WTC11 (cell line): ENCODE data around the gene MYO5B. TPM values are rescaled to one million over a fixed set of nuclear protein-coding genes. Genes with fewer than 3 reads are reported as not detected.

Experiments used
- ATAC-seq: fragments of 200-7000 bp; cut with Tn5 transposase; 2 replicates; pipeline ENCODE4 v1.10.0; 2021; ENCODE audit warnings: mild to moderate bottlenecking, moderate library complexity
- CTCF ChIA-PET: fragments of 300-600 bp; sonication (Branson Sonifier 250); formaldehyde crosslinking; loops from one replicate; lab custom pipeline; 2021; ENCODE audit warnings: antibody characterized with exemption; lab: Charles Lee
- POLR2A ChIA-PET: fragments of 350-600 bp; sonication (Branson Sonifier 250); formaldehyde crosslinking; loops from one replicate; lab custom pipeline; 2021; ENCODE audit warnings: antibody characterized with exemption; lab: Charles Lee
- DNase-seq: peaks from one replicate; pipeline ENCODE4 v3.0.0; 2021; ENCODE audit warnings: low spot score
- H3K27ac Mint-ChIP-seq: 2 replicates; pipeline ENCODE4 v1.8.0; 2021; ENCODE audit warnings: mixed read lengths
- H3K27me3 Mint-ChIP-seq: 2 replicates; pipeline ENCODE4 v1.8.0; 2021; ENCODE audit warnings: low read depth, mild to moderate bottlenecking, moderate library complexity, mixed read lengths
- H3K36me3 Mint-ChIP-seq: 2 replicates; pipeline ENCODE4 v1.8.0; 2021; ENCODE audit warnings: mixed read lengths
- H3K4me1 Mint-ChIP-seq: 2 replicates; pipeline ENCODE4 v1.8.0; 2022; ENCODE audit warnings: mixed read lengths
- H3K4me3 Mint-ChIP-seq: 2 replicates; pipeline ENCODE4 v1.8.0; 2021; ENCODE audit warnings: mild to moderate bottlenecking, moderate library complexity, mixed read lengths
- H3K9me3 Mint-ChIP-seq: 2 replicates; pipeline ENCODE4 v1.8.0; 2021; ENCODE audit warnings: mixed read lengths
- ATF2 ChIP-seq: sonication (generic); formaldehyde crosslinking; IDR thresholded peaks from 2 replicates; pipeline ENCODE4 v1.8.1; 2022; ENCODE audit warnings: low read depth, missing genetic modification reagents, borderline replicate concordance
- CREM ChIP-seq: sonication (generic); formaldehyde crosslinking; IDR thresholded peaks from 2 replicates; pipeline ENCODE4 v1.8.1; 2022; ENCODE audit warnings: mild to moderate bottlenecking, missing genetic modification reagents, moderate library complexity
- ERG ChIP-seq: fragments of 250-450 bp; sonication (Bioruptor Pico); IDR thresholded peaks from 2 replicates; pipeline ENCODE4 v1.8.0; 2021; ENCODE audit warnings: mild to moderate bottlenecking
- FOXP1 ChIP-seq: sonication (generic); formaldehyde crosslinking; IDR thresholded peaks from 2 replicates; pipeline ENCODE4 v1.8.0; 2022; ENCODE audit warnings: missing genetic modification reagents, mild to moderate bottlenecking, moderate library complexity, borderline replicate concordance
- FOXP4 ChIP-seq: sonication (generic); formaldehyde crosslinking; IDR thresholded peaks from 2 replicates; pipeline ENCODE4 v1.8.0; 2022; ENCODE audit warnings: mild to moderate bottlenecking, missing genetic modification reagents
- HMGA2 ChIP-seq: fragments of 250-450 bp; sonication (Bioruptor Pico); IDR thresholded peaks from 2 replicates; pipeline ENCODE4 v1.4.0; 2021; ENCODE audit warnings: mild to moderate bottlenecking, moderate library complexity
- NR2C2 ChIP-seq: sonication (generic); formaldehyde crosslinking; IDR thresholded peaks from 2 replicates; pipeline ENCODE4 v1.8.0; 2022; ENCODE audit warnings: mild to moderate bottlenecking, missing genetic modification reagents
- ZNF425 ChIP-seq: fragments of 250-450 bp; sonication (Bioruptor Pico); conservative IDR thresholded peaks from 2 replicates; pipeline ENCODE4 v1.9.0; 2021; ENCODE audit warnings: mild to moderate bottlenecking
- ZNF512 ChIP-seq: sonication (generic); formaldehyde crosslinking; IDR thresholded peaks from 2 replicates; pipeline ENCODE4 v1.8.1; 2022; ENCODE audit warnings: missing genetic modification reagents, borderline replicate concordance
- total RNA-seq: library from RNA; stranded (reverse); gene quantifications from 3 replicates; pipeline ENCODE4 v1.2.3, GENCODE V29; 2021
- TF ChIP-seq, protein P1 (sequence below): sonication (generic); formaldehyde crosslinking; IDR thresholded peaks from 2 replicates; pipeline ENCODE4 v1.8.0; 2023; ENCODE audit warnings: mild to moderate bottlenecking, missing genetic modification reagents
- TF ChIP-seq, protein P2 (sequence below): sonication (generic); formaldehyde crosslinking; IDR thresholded peaks from 2 replicates; pipeline ENCODE4 v1.8.0; 2022; ENCODE audit warnings: missing genetic modification reagents
- TF ChIP-seq, protein P3 (sequence below): sonication (generic); formaldehyde crosslinking; IDR thresholded peaks from 2 replicates; pipeline ENCODE4 v1.8.0; 2022; ENCODE audit warnings: mild to moderate bottlenecking, missing genetic modification reagents
- TF ChIP-seq, protein P4 (sequence below): sonication (generic); formaldehyde crosslinking; IDR thresholded peaks from 2 replicates; pipeline ENCODE4 v1.8.1; 2023; ENCODE audit warnings: mild to moderate bottlenecking, missing genetic modification reagents, moderate library complexity

The MYO5B gene
- total RNA-seq, 1 experiment from 2014 or later: 8.7 TPM

DNA sequence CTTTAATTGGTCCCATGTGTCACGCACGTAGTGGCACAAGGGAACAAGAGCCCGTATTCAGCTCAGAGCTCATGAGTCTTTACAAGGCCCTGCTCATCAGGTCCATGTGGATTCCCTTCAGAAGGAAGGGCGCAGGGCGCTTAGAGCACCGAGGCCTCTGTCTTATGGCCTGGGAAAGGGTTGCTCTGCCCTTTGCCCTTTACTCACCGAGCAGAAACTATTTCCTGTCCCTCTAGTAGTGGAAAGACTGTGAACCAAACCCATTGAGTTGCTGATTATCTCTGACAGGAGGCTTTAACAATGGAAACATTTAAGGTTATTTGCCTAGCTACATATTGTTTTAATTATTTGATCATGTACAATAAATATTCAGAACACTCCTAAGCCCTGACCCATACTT is 279.6 kb downstream of the MYO5B start:
- Mint-ChIP-seq H3K27me3 (peaks cover 43% of the 10 kb centered on the region), H3K4me1 (peaks cover 25% of the 10 kb centered on the region)
- CTCF ChIA-PET: no interaction called here

More for the DNA sequence above, 279.6 kb downstream of the MYO5B start:
- peak; percentile 59 for ATAC-seq
- POLR2A ChIA-PET: no interaction called here
- H3K36me3 Mint-ChIP-seq: peaks cover 21% of the 10 kb centered on the region
- H3K4me3 Mint-ChIP-seq: no peak overlapping the region
- DNase-seq: no peak
- H3K27ac Mint-ChIP-seq: no peak overlapping the region
- peaks cover 20% of the 10 kb centered on the region for H3K9me3 Mint-ChIP-seq
- TF ChIP-seq FOXP4: no peak
- TF ChIP-seq, protein P1, sequence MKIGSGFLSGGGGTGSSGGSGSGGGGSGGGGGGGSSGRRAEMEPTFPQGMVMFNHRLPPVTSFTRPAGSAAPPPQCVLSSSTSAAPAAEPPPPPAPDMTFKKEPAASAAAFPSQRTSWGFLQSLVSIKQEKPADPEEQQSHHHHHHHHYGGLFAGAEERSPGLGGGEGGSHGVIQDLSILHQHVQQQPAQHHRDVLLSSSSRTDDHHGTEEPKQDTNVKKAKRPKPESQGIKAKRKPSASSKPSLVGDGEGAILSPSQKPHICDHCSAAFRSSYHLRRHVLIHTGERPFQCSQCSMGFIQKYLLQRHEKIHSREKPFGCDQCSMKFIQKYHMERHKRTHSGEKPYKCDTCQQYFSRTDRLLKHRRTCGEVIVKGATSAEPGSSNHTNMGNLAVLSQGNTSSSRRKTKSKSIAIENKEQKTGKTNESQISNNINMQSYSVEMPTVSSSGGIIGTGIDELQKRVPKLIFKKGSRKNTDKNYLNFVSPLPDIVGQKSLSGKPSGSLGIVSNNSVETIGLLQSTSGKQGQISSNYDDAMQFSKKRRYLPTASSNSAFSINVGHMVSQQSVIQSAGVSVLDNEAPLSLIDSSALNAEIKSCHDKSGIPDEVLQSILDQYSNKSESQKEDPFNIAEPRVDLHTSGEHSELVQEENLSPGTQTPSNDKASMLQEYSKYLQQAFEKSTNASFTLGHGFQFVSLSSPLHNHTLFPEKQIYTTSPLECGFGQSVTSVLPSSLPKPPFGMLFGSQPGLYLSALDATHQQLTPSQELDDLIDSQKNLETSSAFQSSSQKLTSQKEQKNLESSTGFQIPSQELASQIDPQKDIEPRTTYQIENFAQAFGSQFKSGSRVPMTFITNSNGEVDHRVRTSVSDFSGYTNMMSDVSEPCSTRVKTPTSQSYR (CRISPR knock-in tag): no peak
- TF ChIP-seq ERG (CRISPR knock-in tag): no peak
- TF ChIP-seq CREM: no peak
- TF ChIP-seq, protein P2, sequence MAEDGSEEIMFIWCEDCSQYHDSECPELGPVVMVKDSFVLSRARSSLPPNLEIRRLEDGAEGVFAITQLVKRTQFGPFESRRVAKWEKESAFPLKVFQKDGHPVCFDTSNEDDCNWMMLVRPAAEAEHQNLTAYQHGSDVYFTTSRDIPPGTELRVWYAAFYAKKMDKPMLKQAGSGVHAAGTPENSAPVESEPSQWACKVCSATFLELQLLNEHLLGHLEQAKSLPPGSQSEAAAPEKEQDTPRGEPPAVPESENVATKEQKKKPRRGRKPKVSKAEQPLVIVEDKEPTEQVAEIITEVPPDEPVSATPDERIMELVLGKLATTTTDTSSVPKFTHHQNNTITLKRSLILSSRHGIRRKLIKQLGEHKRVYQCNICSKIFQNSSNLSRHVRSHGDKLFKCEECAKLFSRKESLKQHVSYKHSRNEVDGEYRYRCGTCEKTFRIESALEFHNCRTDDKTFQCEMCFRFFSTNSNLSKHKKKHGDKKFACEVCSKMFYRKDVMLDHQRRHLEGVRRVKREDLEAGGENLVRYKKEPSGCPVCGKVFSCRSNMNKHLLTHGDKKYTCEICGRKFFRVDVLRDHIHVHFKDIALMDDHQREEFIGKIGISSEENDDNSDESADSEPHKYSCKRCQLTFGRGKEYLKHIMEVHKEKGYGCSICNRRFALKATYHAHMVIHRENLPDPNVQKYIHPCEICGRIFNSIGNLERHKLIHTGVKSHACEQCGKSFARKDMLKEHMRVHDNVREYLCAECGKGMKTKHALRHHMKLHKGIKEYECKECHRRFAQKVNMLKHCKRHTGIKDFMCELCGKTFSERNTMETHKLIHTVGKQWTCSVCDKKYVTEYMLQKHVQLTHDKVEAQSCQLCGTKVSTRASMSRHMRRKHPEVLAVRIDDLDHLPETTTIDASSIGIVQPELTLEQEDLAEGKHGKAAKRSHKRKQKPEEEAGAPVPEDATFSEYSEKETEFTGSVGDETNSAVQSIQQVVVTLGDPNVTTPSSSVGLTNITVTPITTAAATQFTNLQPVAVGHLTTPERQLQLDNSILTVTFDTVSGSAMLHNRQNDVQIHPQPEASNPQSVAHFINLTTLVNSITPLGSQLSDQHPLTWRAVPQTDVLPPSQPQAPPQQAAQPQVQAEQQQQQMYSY (CRISPR knock-in tag): no peak
- TF ChIP-seq, protein P3, sequence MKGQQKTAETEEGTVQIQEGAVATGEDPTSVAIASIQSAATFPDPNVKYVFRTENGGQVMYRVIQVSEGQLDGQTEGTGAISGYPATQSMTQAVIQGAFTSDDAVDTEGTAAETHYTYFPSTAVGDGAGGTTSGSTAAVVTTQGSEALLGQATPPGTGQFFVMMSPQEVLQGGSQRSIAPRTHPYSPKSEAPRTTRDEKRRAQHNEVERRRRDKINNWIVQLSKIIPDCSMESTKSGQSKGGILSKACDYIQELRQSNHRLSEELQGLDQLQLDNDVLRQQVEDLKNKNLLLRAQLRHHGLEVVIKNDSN (CRISPR knock-in tag): no peak
- TF ChIP-seq NR2C2: no peak
- TF ChIP-seq, protein P4, sequence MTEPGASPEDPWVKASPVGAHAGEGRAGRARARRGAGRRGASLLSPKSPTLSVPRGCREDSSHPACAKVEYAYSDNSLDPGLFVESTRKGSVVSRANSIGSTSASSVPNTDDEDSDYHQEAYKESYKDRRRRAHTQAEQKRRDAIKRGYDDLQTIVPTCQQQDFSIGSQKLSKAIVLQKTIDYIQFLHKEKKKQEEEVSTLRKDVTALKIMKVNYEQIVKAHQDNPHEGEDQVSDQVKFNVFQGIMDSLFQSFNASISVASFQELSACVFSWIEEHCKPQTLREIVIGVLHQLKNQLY (CRISPR knock-in tag): no peak
- TF ChIP-seq ATF2 (CRISPR knock-in tag): no peak
- TF ChIP-seq ZNF425 (CRISPR knock-in tag): no peak
- no peak for TF ChIP-seq HMGA2 (CRISPR knock-in tag)
- TF ChIP-seq FOXP1 (CRISPR knock-in tag): no peak
- TF ChIP-seq ZNF512: no peak
